ENCODE data around the gene HECW1. TPM values are rescaled to one million over a fixed set of nuclear protein-coding genes. Genes with fewer than 3 reads are reported as not detected.
A peak's percentile ranks its signal among the peaks of the same experiment; 100 is the strongest.

Gene HECW1
- total RNA-seq, 2 experiments from 2014 or later, result not detected

GRCh38 chr7:43575506-43575905, 463.1 kb downstream of the HECW1 start:
- H3K4me1 Mint-ChIP-seq (ENCODE audit: low read depth), result peaks cover 18% of the 10 kb centered on the region
- intact Hi-C loops (cut with micrococcal nuclease), result no loop called here
- H3K36me3 Mint-ChIP-seq (ENCODE audit: low read depth), result no peaks in the 10 kb centered on the region
- DNase-seq (no peak), ATAC-seq (no peak)
- TF ChIP-seq CTCF (IDR thresholded peaks at IDR 0.05), result no peak
- CTCF ChIA-PET, result interaction anchor here (1.0 to 4.9 kb wide), 3 partner anchors 74 to 263 kb away, joined by 3 to 32 read pairs (median 7); no protein-coding TSS in a partner anchor
- no peaks in the 10 kb centered on the region for H3K27me3 Mint-ChIP-seq
- no peak overlapping the region for H3K27ac Mint-ChIP-seq
- no peaks in the 10 kb centered on the region for H3K9me3 Mint-ChIP-seq
- H3K4me3 Mint-ChIP-seq, result no peak overlapping the region
- POLR2A ChIA-PET, result interaction anchor here (0.6 kb wide), 1 partner anchor 193 kb away, joined by 3 read pairs; no protein-coding TSS in a partner anchor

DNA sequence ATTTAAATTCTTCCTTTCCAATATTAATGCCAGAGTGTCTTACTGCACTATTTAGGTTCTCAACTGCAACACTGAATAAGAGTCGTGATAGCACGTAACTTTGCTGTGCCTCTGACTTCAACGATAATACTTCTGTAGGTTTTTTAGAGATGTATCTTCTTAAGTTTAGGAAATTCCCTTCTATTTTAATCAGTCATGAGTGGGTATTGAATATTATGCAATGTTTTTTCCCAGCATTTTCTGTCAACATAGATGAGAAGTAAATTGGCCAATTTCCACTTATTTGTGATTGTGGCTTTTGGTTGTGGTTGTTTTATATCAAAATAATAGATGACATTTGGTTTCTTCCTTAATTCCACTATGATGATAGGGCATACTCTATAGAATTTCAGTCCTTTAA, 463.8 kb downstream of the HECW1 start:
- ChIA-PET CTCF (interaction anchor here (1.3 kb wide), 1 partner anchor 123 kb away, joined by 7 read pairs; no protein-coding TSS in a partner anchor), POLR2A (interaction anchor here (0.6 kb wide), 1 partner anchor 192 kb away, joined by 3 read pairs; no protein-coding TSS in a partner anchor)
- no peak for TF ChIP-seq CTCF (IDR thresholded peaks at IDR 0.05)
- H3K27ac Mint-ChIP-seq, result no peak overlapping the region
- no peak overlapping the region for H3K4me3 Mint-ChIP-seq
- no peak for DNase-seq
- no peaks in the 10 kb centered on the region for H3K9me3 Mint-ChIP-seq
- peaks cover 13% of the 10 kb centered on the region for H3K4me1 Mint-ChIP-seq (ENCODE audit: low read depth)
- H3K36me3 Mint-ChIP-seq (ENCODE audit: low read depth), result no peaks in the 10 kb centered on the region
- ATAC-seq, result no peak
- intact Hi-C loops (cut with micrococcal nuclease), result no loop called here
- peaks cover under 1% of the 10 kb centered on the region for H3K27me3 Mint-ChIP-seq

DNA sequence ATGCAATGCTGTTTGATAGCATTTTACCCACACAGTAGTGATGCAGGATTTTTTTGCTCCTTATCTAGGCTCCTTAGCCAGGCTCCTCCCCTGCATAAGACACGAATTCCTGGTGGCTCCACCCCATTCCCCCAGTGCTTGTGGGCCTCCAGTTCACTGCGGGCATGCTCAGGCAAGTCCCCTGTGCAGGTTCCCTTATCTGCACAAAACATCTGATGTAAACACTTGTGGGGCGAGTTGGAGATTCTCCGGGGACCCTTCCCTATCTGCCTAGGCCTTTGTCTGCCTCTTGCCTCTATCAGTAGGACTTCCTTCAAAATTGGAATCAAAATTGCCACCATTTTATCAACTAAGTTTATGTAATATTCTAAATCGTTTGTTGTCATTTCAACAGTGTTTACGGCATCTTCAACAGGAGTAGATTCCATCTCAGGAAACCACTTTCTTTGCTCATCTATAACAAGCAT, 465.1 kb downstream of the HECW1 start:
- H3K4me1 Mint-ChIP-seq (ENCODE audit: low read depth), result peaks cover 7% of the 10 kb centered on the region
- CTCF ChIA-PET, result interaction anchor here (10.3 to 12.9 kb wide), 2 partner anchors 122 to 260 kb away, joined by 150 to 452 read pairs; no protein-coding TSS in a partner anchor
- no peak overlapping the region for H3K27ac Mint-ChIP-seq

GRCh38 chr7:43582503-43583423, 470.3 kb downstream of the HECW1 start, which contains the start of gene STK17A:
Gene STK17A (plus strand): TSS chr7:43583108. CDS start chr7:43583244, 136 bp downstream.
- H3K36me3 Mint-ChIP-seq (ENCODE audit: low read depth), result peaks cover 8% of the 10 kb centered on the region
- TF ChIP-seq CTCF (IDR thresholded peaks at IDR 0.05), result peak; percentile 98
- ChIA-PET POLR2A (interaction anchor here (0.5 to 8.0 kb wide), 37 partner anchors 9 to 492 kb away, joined by 3 to 159 read pairs (median 4); partner anchors contain the start of genes BLVRA and COA1), CTCF (interaction anchor here (0.6 to 12.9 kb wide), 83 partner anchors 8 to 654 kb away, joined by 3 to 452 read pairs (median 7); partner anchors contain the start of genes BLVRA, COA1, MRPL32 and MRPS24)
- H3K27ac Mint-ChIP-seq, result peak within 1 kb of the TSS; percentile 93
- H3K9me3 Mint-ChIP-seq, result no peaks in the 10 kb centered on the region
- H3K4me1 Mint-ChIP-seq (ENCODE audit: low read depth), result peaks cover 15% of the 10 kb centered on the region
- peak within 1 kb of the TSS; percentile 93 for H3K4me3 Mint-ChIP-seq
- DNase-seq (peak; percentile 93), ATAC-seq (peak; percentile 85)
- peaks cover 2% of the 10 kb centered on the region for H3K27me3 Mint-ChIP-seq
- intact Hi-C loops (cut with micrococcal nuclease), result loop anchor here (1.0 to 5.0 kb wide), 3 partner anchors 116 to 252 kb away; no protein-coding TSS in a partner anchor

More for the DNA sequence above, 465.1 kb downstream of the HECW1 start:
- intact Hi-C loops (cut with micrococcal nuclease), result no loop called here
- peaks cover 2% of the 10 kb centered on the region for H3K27me3 Mint-ChIP-seq
- POLR2A ChIA-PET, result no interaction called here
- ATAC-seq (no peak), DNase-seq (no peak)
- no peak overlapping the region for H3K4me3 Mint-ChIP-seq
- no peaks in the 10 kb centered on the region for H3K9me3 Mint-ChIP-seq
- no peak for TF ChIP-seq CTCF (IDR thresholded peaks at IDR 0.05)
- no peaks in the 10 kb centered on the region for H3K36me3 Mint-ChIP-seq (ENCODE audit: low read depth)

Data from activated CD8-positive, alpha-beta T cell treated with anti-CD3 and anti-CD28 coated beads for 36 hours (primary cell).